ENCODE measurements around the gene TNFRSF1A.

TNFRSF1A gene

GRCh38 chr12:6336889-6337853 lies 4.7 kb downstream of the TNFRSF1A start:
- peak; percentile 44 for DNase-seq

GRCh38 chr12:6336079-6336888 lies 5.6 kb downstream of the TNFRSF1A start:
- DNase-seq: peak; percentile 80

- peak; percentile 94 for DNase-seq
Measured at GRCh38 chr12:6335451-6336078, 6.3 kb downstream of the TNFRSF1A start.

GRCh38 chr12:6334940-6335450 lies 6.9 kb downstream of the TNFRSF1A start:
- no peak for DNase-seq

- no peak for DNase-seq
Measured at GRCh38 chr12:6334359-6334758, 7.5 kb downstream of the TNFRSF1A start.

- DNase-seq: no peak
Measured at GRCh38 chr12:6333566-6333965, 8.3 kb downstream of the TNFRSF1A start.

GRCh38 chr12:6333029-6333428 lies 8.8 kb downstream of the TNFRSF1A start:
- no peak for DNase-seq

GRCh38 chr12:6332459-6332858 lies 9.4 kb downstream of the TNFRSF1A start:
- DNase-seq: no peak

- DNase-seq: no peak
Measured at GRCh38 chr12:6330999-6331714, 10.7 kb downstream of the TNFRSF1A start.

GRCh38 chr12:6330192-6330591 lies 11.7 kb downstream of the TNFRSF1A start:
- no peak for DNase-seq

GRCh38 chr12:6329703-6330064 lies 12.2 kb downstream of the TNFRSF1A start:
- DNase-seq: no peak

GRCh38 chr12:6328945-6329702 lies 12.8 kb downstream of the TNFRSF1A start:
- no peak for DNase-seq

- no peak for DNase-seq
Measured at GRCh38 chr12:6328045-6328779, 13.7 kb downstream of the TNFRSF1A start.

- no peak for DNase-seq
Measured at GRCh38 chr12:6327229-6328041, 14.4 kb downstream of the TNFRSF1A start.

GRCh38 chr12:6326316-6327228 lies 15.3 kb downstream of the TNFRSF1A start:
- no peak for DNase-seq

GRCh38 chr12:6324936-6325750 lies 16.7 kb downstream of the TNFRSF1A start:
- DNase-seq: no peak

- no peak for DNase-seq
Measured at GRCh38 chr12:6323995-6324711, 17.7 kb downstream of the TNFRSF1A start.
